ENCODE data around the gene DMRTA1.
"Not testable (repeated sequence)": the region's sequence is repeated elsewhere in the genome, so short reads cannot be mapped to it uniquely, and the experiment has no call there.

The DMRTA1 gene

GRCh38 chr9:22446589-22446949 lies at the start of gene DMRTA1:
Gene DMRTA1, plus strand, starts transcription at chr9:22446824. Its CDS starts 242 bp downstream, at chr9:22447066.
- peak in 1 of 2 donors; percentile 18 for DNase-seq

GRCh38 chr9:22401671-22402070 lies 45.0 kb upstream of the DMRTA1 start:
- no peak for DNase-seq

GRCh38 chr9:22405869-22406659 lies 40.6 kb upstream of the DMRTA1 start:
- DNase-seq: no peak

- no peak for DNase-seq
Measured at GRCh38 chr9:22413884-22414283, 32.7 kb upstream of the DMRTA1 start.

- DNase-seq: no peak
Measured at GRCh38 chr9:22415941-22416691, 30.5 kb upstream of the DMRTA1 start.

- no peak for DNase-seq
Measured at GRCh38 chr9:22416692-22417060, 29.9 kb upstream of the DMRTA1 start.

- DNase-seq: no peak
Measured at GRCh38 chr9:22423566-22423965, 23.1 kb upstream of the DMRTA1 start.

GRCh38 chr9:22424616-22425015 lies 22.0 kb upstream of the DMRTA1 start:
- DNase-seq: no peak

GRCh38 chr9:22425551-22425950 lies 21.1 kb upstream of the DMRTA1 start:
- no peak for DNase-seq

GRCh38 chr9:22427226-22427880 lies 19.3 kb upstream of the DMRTA1 start:
- no peak for DNase-seq

- DNase-seq: no peak
Measured at GRCh38 chr9:22433691-22434090, 12.9 kb upstream of the DMRTA1 start.

- not testable (repeated sequence) for DNase-seq
Measured at GRCh38 chr9:22435252-22435651, 11.4 kb upstream of the DMRTA1 start.

- not testable (repeated sequence) for DNase-seq
Measured at GRCh38 chr9:22437461-22438067, 9.1 kb upstream of the DMRTA1 start.

GRCh38 chr9:22440841-22441240 lies 5.8 kb upstream of the DMRTA1 start:
- DNase-seq: no peak

GRCh38 chr9:22446950-22447617 lies 460 bp downstream of the DMRTA1 start:
- peak in 1 of 2 donors; percentile 41 for DNase-seq

- DNase-seq: no peak
Measured at GRCh38 chr9:22447618-22448305, 1.1 kb downstream of the DMRTA1 start.

GRCh38 chr9:22449719-22450118 lies 3.1 kb downstream of the DMRTA1 start:
- DNase-seq: no peak

GRCh38 chr9:22452415-22453010 lies 5.9 kb downstream of the DMRTA1 start:
- peak in 1 of 2 donors; percentile 58 for DNase-seq

GRCh38 chr9:22454016-22454415 lies 7.4 kb downstream of the DMRTA1 start:
- DNase-seq: no peak

- no peak for DNase-seq
Measured at GRCh38 chr9:22455181-22455580, 8.6 kb downstream of the DMRTA1 start.

- no peak for DNase-seq
Measured at GRCh38 chr9:22457448-22457847, 10.8 kb downstream of the DMRTA1 start.

GRCh38 chr9:22463205-22463604 lies 16.6 kb downstream of the DMRTA1 start:
- no peak for DNase-seq
